ENCODE data around the gene FGF3.

The FGF3 gene

DNA sequence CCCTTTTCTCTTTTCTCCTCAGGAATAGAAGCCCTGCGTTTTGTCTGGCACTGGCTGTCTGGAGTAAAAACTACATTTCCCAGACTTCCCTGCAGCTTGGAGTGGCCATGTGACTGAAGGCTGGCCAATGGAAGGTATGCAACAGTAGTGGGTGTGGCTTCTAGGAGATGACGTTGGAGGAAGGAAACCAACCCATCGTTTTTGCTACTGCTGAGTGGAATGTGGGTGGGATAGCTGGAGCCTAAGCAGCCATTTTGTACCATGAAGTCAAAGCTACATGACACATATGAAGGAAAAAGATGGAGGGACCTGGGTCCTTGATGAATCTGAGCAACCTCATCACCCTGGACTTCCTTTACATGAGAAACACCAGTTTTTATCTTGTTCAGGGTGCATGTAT is 19.6 kb downstream of the FGF3 start:
- no peak for TF ChIP-seq CTCF (IDR thresholded peaks at IDR 0.05; ENCODE audit: control insufficient read depth, extremely low read depth, insufficient read depth)
- H3K4me3 ChIP-seq (ENCODE audit: low read depth, low read length) = no peak overlapping the region
- DNase-seq (ENCODE audit: low read depth) = no peak

DNA sequence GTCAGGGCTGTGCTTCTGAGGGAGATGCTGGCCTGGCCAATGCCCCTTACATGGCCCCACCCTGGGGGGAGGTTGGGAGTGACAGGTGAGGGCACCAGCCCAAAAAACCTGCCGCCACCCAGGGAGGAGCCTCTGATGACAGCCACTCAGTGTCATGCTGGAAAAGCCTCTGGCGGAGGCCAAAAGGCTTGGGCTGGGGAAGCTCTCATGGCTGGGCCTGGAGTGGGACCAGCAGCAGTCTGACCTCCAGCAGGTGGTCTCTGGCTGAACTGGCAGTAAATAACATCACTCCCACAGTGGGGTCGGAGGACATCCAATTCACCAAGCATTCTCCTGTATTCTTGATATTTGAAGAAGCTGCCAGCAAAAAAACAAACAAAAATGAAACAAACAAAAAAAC is 20.1 kb downstream of the FGF3 start:
- no peak overlapping the region for H3K4me3 ChIP-seq (ENCODE audit: low read depth, low read length)
- no peak for DNase-seq (ENCODE audit: low read depth)
- no peak for TF ChIP-seq CTCF (IDR thresholded peaks at IDR 0.05; ENCODE audit: control insufficient read depth, extremely low read depth, insufficient read depth)

DNA sequence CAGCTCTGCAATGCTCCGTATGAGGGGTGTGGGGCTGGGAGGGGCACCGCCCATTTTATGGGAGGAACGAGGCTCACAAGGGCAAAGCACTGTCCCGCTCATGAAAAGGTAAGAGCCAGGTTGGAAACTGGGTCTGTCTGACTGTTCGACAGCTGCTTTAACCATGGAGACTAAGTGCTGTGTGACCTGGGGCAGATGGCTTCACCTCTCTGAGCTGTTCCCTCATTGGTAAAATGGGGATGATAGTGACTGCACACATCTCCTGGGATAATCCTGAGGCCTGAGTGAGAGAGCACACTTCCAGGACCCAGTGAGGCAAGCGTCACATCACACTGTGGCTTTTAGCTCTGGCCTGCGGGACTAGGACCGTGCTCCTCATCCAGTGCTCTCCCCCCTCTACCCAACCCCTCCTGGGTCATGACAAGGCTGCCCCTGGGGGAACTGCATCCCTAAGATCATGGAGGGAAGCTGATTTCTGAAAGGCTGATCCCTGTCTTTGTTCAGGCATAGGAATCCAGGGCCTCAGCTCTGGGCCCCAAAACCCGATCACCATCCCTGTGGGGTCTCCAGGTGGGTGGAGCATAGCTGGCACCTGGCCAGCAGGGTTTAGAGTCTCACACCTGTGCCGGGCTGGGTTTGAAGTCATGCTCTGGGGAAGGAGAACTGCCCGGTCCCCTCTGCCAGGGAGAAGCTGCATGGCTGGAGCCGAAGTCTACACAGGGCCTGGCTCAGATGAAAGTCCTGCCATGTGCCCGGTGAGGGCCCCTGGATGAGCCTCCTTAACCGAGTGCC is 21.3 kb downstream of the FGF3 start:
- no peak for TF ChIP-seq CTCF (IDR thresholded peaks at IDR 0.05; ENCODE audit: control insufficient read depth, extremely low read depth, insufficient read depth)
- no peak overlapping the region for H3K4me3 ChIP-seq (ENCODE audit: low read depth, low read length)
- DNase-seq (ENCODE audit: low read depth) = no peak

DNA sequence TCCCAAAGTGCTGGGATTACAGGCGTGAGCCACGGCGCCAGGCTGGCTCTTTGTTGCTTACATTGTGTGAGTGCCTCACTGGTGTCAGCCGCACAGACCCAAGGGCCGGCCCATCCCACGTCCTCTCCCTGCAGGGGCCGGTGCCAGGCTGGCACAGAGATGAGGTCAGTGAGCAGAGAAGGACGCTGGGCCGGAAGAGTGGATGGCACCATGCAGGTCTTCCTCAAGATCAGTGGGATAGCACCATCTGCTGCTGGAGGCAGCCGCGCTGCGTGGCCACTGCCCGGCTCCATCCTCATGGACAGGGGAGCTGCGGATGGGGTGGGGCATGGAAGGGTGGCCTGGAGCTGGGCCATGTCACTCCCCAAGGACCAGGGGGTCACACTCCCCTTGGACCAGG is 22.1 kb downstream of the FGF3 start:
- DNase-seq (ENCODE audit: low read depth) = no peak
- no peak for TF ChIP-seq CTCF (IDR thresholded peaks at IDR 0.05; ENCODE audit: control insufficient read depth, extremely low read depth, insufficient read depth)
- no peak overlapping the region for H3K4me3 ChIP-seq (ENCODE audit: low read depth, low read length)

DNA sequence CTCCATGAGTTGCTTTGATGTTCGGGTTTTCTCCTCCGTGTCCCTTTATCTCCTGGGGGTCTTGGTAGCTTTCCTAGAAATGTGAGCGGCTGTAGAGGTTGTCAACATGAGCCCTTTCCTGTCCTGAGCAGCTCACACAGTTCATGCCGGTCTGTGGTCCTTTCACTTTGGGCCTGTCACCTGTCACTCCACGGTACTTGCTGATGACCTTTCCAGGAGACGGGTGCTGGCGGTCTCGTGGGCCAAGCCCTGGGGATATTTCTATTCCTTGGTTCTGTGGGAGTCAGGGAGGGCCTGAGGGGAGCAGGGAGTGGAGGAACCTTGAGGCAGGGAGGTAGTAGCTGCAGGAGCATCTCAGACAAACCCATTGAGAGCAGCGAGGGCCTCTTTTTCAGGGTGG is 23.2 kb downstream of the FGF3 start:
- H3K4me3 ChIP-seq (ENCODE audit: low read depth, low read length) = no peak overlapping the region
- TF ChIP-seq CTCF (IDR thresholded peaks at IDR 0.05; ENCODE audit: control insufficient read depth, extremely low read depth, insufficient read depth) = no peak
- no peak for DNase-seq (ENCODE audit: low read depth)

- no peak for DNase-seq (ENCODE audit: low read depth)
- H3K4me3 ChIP-seq (ENCODE audit: low read depth, low read length) = no peak overlapping the region
- TF ChIP-seq CTCF (IDR thresholded peaks at IDR 0.05; ENCODE audit: control insufficient read depth, extremely low read depth, insufficient read depth) = no peak
Measured at GRCh38 chr11:69791276-69792180, 27.7 kb downstream of the FGF3 start.
